ENCODE measurements around the gene SELP. TPM values are rescaled to one million over a fixed set of nuclear protein-coding genes. Genes with fewer than 3 reads are reported as not detected.

SELP gene
- total RNA-seq, 1 experiment from 2014 or later, result not detected

- Histone ChIP-seq H4K5ac (ENCODE audit: insufficient read length, low read depth, low read length) (no peak overlapping the region), H3K27me3 (ENCODE audit: insufficient read depth, low read length) (no peaks in the 10 kb centered on the region), H3K4me2 (ENCODE audit: insufficient read depth, insufficient read length, low read length) (no peak overlapping the region), H3K9me3 (ENCODE audit: control insufficient read depth, low read depth, low read length) (no peaks in the 10 kb centered on the region), H3K18ac (ENCODE audit: insufficient read length, low read depth, low read length) (no peak overlapping the region), H4K20me1 (ENCODE audit: control insufficient read depth, insufficient read depth, insufficient read length) (no peaks in the 10 kb centered on the region), H3K23ac (ENCODE audit: insufficient read length, low read depth, low read length) (no peak overlapping the region), H2AFZ (ENCODE audit: low read length) (no peak overlapping the region), H3K4ac (ENCODE audit: low read depth, low read length) (no peak overlapping the region), H2BK120ac (ENCODE audit: low read depth, low read length, poor library complexity, severe bottlenecking) (no peak overlapping the region), H3T11ph (ENCODE audit: low read length) (no peak overlapping the region), H2BK15ac (ENCODE audit: low read depth, low read length) (no peak overlapping the region), H3K14ac (ENCODE audit: insufficient read depth, low read length) (no peak overlapping the region), H2BK5ac (ENCODE audit: insufficient read length, low read length) (no peak overlapping the region), H3K79me2 (ENCODE audit: insufficient read depth, low read length) (no peaks in the 10 kb centered on the region), H3K9ac (ENCODE audit: extremely low read depth, insufficient read length, low read length) (no peak overlapping the region), H3K23me2 (ENCODE audit: insufficient read length, low read depth, low read length, poor library complexity, severe bottlenecking) (no peaks in the 10 kb centered on the region), H2BK12ac (ENCODE audit: insufficient read length, low read depth, low read length) (no peak overlapping the region), H2BK20ac (ENCODE audit: low read depth, low read length, poor library complexity, severe bottlenecking) (no peak overlapping the region), H3K4me1 (ENCODE audit: insufficient read depth, low read length) (no peaks in the 10 kb centered on the region), H4K91ac (ENCODE audit: insufficient read length, low read depth, low read length) (no peak overlapping the region), H3K27ac (ENCODE audit: insufficient read length, low read depth, low read length) (no peak overlapping the region), H4K8ac (replicated peaks; ENCODE audit: insufficient read length, low read depth, low read length) (no peak overlapping the region), H2AK5ac (ENCODE audit: insufficient read length, low read length) (no peak overlapping the region), H3K56ac (ENCODE audit: insufficient read length, low read depth, low read length) (no peak overlapping the region), H3K79me1 (ENCODE audit: insufficient read depth, low read depth, low read length, poor library complexity, severe bottlenecking) (no peaks in the 10 kb centered on the region)
- WGBS (ENCODE audit: extremely low coverage, insufficient read length, low lambda C conversion rate), result no CpG with 5 or more reads among the region's 4 CpGs
- no peaks in the 10 kb centered on the region for H3K36me3 Mint-ChIP-seq (ENCODE audit: insufficient read depth in 1 of 3, low read depth in 3 of 3)
- H3K27ac Mint-ChIP-seq, result no peak overlapping the region
- H3K4me1 Mint-ChIP-seq, result 0 out of 4 replicates have a peak, but pooled peaks cover 2 to 5% of the 10 kb centered on the region in 2 experiments
- no peaks in the 10 kb centered on the region for H3K9me3 Mint-ChIP-seq
- no peaks in the 10 kb centered on the region for H3K27me3 Mint-ChIP-seq (ENCODE audit: low read depth)
- TF ChIP-seq CTCF (conservative IDR thresholded peaks at IDR 0.05), result peak; percentile 62; the same call in 2 of the 3 replicates
- H3K4me3 Mint-ChIP-seq, result no peak overlapping the region
- no peak for DNase-seq
Observed at GRCh38 chr1:169550294-169550693, 79.6 kb downstream of the SELP start.

Measured in H9 (cell line).